UCSD-AML1 (cell line): ENCODE results near the gene CYB5R4.

Experiments used
- DNase-seq: peaks from one replicate; lab custom pipeline; 2025; ENCODE audit not compliant: unreplicated experiment; lab: John Stamatoyannopoulos, UW

CYB5R4 gene, protein sequence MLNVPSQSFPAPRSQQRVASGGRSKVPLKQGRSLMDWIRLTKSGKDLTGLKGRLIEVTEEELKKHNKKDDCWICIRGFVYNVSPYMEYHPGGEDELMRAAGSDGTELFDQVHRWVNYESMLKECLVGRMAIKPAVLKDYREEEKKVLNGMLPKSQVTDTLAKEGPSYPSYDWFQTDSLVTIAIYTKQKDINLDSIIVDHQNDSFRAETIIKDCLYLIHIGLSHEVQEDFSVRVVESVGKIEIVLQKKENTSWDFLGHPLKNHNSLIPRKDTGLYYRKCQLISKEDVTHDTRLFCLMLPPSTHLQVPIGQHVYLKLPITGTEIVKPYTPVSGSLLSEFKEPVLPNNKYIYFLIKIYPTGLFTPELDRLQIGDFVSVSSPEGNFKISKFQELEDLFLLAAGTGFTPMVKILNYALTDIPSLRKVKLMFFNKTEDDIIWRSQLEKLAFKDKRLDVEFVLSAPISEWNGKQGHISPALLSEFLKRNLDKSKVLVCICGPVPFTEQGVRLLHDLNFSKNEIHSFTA

DNA sequence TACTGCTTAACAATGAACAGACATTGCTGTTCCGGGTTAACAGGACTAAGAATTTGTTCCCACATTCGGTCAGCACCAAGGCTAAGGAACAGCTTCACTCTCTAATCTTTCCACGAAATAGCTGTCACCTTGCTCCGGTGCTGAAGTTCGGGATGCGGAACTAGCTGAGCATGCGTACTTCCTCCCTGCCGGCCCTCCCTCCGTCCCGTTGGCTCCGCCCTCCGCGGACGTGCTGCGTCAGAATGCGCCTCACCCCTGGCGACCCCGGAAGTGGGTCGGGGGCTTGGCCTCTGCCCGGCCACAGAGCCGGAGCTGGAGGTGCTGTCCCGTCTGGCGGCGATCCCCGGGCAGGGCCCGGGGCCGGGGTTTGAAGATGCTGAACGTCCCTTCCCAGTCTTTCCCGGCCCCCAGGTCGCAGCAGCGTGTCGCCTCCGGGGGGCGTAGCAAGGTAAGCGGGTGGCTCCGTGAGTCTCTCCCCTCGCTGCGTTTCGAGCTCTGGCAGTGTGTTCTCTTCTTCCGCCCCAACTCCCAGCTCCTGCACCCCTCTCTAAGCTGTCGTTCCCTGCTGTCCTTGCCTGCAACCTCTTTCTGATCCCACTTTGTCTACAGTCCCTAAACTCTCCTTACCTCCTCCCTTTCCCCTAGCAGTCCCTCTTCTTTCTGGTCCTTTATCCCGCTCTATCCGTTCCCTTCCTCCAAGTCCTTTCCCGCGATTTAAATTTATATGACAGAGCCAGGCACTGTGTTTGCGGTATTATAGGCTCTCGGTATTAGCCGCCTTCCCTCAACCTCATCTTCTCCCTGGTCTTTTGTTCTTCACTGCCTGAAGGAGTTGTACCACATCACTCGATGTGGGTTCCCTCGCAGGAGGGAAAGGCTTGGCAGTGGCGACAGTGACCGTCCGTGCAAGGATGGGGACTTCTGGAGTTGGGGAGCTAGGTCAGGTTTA lies at the start of gene CYB5R4:
CYB5R4 (plus strand) TSS at position 280 of the 949 bp plus-strand sequence; CDS start at position 374, 94 bp downstream.
- peak; percentile 96 for DNase-seq

DNA sequence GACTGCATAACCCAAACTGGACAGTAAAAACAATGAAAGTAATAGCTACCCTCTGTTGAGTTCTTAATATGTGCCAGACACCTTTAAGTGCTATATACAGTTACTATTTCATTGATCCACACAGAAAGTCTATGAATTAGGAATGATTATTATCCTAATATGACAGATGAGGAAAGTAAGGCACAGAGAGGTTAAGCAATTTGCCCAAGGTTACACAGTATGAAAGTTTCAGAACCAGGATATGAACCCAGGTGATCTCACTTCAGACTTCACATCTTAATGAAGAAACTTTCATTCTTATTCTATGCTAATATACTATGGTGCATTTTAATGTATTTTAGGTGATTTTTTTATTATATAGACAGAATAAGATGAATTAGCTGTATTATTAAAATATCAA lies 46.9 kb upstream of the CYB5R4 start:
- DNase-seq: no peak

DNA sequence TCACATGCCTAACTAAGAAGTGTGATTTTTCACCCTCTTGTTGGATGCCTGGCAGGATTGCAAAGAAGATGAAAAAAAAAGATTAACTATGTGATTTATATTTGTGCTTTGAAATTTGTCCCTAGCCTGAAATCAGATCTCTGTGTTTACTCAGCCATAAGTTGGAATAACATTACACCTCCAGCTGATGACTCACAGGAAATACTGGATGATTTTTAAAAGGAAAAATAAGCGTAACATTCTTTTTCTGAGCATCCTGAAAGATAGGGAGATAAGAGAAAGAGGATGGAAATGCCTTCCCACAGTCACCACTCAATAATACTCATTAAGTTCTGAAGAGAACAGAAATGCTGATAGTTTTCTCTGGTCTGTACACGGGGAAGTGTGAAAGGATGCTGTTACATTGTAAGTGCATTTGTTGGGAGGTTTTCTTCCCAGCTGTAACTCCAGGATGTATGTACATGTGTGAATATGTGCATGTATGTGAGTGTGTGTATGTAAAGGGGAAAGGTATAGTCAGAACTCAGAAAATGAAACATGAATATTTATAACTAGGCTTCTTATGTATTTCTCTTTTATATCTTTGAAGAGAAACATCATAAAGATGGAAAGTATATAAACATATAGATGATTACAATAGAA lies 43.7 kb upstream of the CYB5R4 start:
- DNase-seq: no peak

DNA sequence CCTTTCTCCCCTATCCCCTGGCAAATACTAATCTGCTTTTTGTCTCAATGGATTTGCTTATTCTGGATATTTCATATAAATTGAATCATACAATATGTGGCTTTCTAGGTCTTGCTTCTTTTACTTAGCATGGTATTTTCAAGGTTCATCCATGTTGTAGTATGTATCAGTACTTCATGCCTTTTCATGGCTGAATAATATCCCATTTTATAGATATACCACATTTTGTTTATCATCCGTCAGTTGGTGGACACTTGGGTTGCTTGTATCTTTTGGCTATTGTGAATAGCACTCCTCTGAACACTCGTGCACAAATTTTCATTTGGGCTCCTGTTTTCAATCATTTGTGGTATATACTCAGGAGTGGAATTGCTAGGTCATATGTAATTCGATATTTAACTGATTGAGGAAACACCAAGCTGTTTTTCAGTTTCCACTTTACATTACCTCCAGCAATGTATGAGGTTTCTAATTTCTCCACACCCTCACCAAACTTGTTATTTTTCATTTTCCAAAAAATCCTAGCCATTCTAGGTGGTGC lies 36.8 kb upstream of the CYB5R4 start:
- no peak for DNase-seq

DNA sequence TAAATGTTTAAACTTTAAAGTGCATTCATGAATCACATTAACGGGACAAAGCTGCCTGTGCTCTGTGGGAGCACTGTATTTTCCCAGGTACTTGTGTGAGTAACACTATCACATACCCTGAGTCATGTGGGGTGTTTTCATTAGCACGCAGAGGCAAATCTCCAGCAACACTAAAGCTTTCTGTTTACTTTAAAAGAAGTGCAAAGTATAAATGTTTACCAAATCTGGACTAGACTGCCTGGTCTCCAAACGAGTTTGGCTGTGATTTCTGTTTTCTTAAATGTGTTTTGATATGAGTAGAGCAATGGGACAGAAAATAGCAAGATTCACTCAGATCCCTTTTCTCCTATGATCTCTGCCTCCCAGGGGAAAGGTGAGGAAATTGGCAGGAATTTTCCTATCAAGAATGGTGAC lies 35.1 kb upstream of the CYB5R4 start:
- DNase-seq: no peak

DNA sequence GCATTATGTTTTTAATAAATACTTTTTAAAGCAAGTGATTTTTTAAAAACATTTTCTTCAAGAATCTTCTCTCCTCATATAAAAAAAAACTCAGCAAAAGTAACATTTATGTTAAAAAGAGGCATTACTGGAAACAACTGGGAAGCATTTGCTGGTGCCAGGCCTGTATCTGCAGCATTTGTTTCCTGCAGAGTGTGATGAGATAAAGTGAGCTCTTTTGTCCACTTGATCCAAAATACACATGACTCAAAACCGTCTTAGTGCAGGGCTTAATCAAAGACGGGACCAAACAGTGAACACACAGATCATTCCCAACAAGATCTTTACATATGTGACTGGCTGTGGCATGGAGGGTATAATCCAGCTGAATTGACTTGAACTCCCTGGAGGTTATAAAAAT lies 34.7 kb upstream of the CYB5R4 start:
- no peak for DNase-seq

DNA sequence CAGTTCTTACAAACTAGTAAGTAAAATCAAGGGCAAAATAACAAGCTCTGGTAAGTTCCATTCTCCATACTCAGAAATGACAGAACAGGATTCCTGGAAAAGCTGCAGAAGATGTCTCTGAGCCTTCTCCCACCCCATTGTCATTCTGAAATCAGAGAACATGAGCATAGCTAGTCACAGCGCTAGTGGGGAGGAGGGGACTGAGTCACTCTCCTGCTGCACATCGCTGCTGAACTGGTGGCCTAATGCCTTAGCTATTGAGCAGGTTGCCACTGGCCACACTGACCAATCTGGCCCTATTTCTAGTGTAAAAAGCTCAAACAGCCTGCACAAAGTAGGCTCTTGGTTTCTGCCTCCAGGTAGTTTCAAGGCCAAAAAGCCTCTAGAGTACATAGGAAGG lies 32.4 kb upstream of the CYB5R4 start:
- no peak for DNase-seq

DNA sequence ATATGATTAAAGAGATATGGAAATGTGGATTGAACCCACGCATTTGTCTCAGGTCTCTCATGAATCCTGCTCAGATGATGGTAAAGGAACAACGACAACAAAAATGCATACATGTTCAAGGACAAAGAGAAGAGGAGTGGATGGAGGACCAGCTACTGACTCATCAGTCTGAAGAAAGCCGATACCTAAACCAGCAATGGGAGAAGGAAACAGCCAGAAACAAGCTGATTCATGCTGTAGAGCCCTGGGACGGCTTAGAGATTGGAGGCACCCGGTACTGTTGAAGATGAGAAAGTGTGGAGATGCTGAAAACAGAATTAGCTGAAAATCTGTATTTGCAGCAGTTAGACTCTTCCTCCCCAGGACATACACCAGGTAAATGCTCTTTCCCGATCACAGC lies 20.8 kb upstream of the CYB5R4 start:
- no peak for DNase-seq

DNA sequence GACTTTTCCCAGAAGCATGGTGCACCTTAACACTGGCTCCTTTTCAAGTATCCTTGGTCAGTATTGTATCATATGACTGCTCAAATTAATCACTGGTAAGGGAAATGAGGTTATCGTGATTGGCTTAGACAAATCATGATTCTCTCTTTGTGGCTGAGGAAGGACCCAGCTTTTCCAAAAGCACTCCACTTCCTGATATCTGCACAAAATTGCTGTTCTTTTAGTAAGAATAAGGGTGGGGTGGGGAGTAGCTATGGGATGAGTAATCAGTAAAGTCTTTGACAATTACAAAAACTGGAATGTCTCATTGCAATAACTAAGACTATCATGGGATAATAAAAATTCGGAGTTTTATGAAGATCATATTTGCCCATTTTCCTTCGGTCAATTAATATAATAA lies 15.3 kb upstream of the CYB5R4 start:
- no peak for DNase-seq

DNA sequence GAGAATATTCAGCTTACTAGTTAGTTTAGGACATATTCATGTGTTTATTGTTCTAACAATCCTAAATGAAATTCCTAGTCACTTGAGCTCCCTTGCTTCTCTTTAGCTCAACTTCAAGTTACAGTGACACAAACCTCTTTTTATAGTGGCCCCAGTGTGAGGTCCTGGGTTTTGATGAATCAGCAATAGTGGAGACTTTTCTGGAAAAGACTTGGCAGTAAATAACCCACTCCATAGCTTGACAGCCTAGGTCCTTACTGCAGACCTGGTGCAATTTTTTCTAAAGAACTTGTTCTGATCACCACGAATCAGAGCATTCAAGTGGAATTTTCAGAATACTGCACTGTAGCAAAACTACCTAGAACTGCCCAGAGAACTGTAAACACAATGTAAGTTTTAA lies 13.2 kb upstream of the CYB5R4 start:
- no peak for DNase-seq

DNA sequence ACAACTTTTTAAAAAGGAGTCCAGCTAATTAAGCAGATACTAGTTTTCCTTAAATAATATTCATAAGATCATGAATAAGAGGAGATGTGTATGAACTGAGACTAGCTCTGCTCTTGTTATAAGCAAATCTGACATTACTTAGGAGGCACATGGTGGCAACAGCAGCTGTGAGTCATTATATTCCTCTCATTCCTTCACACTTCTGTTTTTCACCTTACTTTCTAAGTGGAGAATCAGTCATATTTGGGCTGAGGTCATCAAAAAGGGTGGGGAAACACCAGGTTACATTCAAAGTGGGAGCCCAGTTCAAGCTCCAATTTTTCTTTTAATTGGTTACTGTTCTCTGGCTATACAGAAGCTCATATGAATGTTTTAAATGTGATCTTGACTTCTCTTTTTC lies 12.3 kb upstream of the CYB5R4 start:
- no peak for DNase-seq

DNA sequence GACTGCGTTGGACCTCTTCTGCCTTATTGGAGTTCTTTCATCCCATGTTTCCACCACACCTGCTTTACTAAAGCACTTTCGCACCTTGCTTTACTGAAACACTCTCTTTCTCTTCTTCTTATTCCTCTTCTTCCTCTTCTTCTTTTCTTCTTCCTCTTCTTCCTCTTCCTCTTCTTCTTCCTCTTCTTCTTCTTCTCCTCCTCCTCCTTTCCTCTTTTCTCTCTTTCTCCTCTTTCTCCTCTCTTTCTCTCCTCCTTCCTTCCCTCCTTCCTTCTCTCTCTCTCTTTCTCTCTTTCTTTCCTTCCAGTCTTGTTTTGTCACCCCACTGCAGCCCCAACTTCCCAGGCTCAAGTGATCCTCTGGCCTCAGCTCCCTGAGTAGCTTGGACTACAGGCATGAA lies 10.4 kb upstream of the CYB5R4 start:
- DNase-seq: no peak

DNA sequence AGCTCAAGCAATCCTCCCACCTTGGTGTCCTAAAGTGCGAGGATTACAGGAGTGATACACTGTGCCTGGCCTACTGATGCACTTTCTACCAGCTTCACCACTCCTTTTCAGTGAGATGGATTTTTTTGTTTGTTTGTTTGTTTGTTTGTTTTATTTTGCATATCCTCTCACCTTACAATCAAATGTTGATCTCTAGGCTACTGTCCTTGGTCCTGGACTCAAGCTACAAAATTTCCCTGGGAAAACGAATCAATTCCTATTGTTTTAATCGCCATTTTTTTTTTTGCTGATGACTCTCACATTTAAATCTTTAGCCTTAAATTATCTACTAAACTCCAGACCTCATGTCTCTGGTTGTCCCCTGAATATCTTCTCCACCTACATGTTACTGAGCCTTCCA lies 9.9 kb upstream of the CYB5R4 start:
- no peak for DNase-seq

DNA sequence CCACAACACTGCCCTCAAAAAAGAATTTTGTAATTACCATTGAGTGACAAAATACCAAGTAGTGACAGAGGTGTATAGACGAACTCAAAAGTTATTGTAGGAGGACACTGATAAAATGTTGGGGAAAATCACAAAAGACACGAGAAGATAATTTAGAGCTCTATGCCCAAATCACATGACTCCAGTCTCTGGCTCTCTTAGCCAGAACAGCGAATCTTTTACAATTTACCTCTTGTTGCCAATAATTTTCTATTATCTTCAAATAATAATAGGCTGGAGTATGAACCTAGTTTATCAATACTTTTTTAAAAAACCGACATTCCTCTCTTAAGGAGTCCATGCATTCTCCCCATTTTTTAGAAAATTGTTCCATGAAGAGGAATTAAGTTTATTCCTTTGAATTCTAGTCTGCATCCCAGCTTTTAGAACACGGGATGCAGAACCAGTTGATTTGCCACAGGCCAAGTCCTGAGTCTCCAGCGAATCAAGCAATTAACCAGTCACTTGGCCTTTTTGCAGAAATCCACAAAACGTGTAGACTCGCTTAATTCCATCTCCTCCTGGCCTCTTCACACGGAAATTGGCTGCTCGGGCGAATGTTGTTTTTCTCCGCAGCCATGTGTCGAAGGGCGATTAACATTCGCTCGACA lies 6.8 kb upstream of the CYB5R4 start:
- DNase-seq: no peak

DNA sequence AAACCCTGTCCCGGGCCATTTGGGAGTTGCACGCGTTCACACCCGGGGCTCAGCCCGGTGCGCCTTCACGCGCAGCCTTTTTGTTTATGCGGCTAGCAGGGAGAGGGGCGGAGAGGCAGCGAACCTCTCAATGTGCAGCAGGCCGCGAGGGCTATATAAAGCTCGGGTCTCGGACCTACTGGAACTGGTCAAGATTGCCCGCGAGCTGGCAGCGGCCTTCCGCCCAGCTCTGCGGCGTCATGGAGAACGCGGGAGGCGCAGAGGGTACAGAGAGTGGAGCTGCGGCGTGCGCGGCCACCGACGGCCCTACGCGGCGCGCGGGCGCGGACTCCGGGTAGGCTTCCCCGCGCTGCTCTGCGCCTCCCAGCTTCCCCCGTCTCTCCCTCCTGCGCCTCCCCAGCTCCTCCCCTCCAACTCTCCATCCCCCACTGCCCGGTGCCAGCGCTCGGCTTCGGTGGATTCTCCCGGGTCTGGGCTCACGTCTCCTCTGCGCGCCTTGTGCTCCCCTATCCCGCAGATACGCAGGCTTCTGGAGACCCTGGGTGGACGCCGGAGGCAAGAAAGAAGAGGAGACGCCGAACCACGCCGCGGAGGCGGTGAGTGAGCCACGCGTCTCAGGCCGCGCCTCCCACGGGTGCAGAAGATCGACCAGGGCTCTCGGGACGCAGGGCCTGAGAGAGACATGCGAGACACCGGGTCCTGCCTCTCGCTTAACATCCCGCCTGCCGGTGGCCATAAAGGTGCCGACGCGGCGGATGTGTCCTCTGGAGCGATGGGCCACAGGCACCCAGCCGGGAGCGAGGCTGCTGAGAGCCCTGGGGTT lies 6.1 kb upstream of the CYB5R4 start, which contains the start of gene RIPPLY2:
RIPPLY2 (plus strand) TSS at position 183 of the 823 bp plus-strand sequence; CDS start at position 240, 57 bp downstream.
- DNase-seq: no peak

DNA sequence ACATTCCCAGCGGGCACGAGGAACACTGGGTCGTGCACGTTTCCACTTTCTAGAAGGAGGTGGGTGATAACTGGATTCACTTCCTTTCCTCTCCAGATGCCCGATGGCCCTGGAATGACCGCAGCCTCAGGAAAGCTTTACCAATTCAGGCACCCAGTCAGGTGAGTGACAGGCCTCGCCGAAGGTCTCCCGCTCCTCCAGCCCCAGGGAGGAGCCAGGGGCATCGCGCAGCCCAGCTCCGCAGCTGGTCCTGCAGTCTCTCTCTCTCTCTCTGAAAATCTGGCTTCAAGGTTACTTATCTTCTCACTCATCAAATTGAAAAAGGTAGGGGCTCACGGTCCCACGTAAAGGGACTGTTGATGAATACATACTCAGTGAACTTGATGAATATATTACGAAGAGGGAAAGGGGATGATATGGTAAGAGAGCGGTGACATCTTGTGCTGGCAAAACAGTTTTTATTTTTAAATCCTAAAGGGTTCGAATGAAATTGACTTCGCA lies 5.4 kb upstream of the CYB5R4 start:
- no peak for DNase-seq

DNA sequence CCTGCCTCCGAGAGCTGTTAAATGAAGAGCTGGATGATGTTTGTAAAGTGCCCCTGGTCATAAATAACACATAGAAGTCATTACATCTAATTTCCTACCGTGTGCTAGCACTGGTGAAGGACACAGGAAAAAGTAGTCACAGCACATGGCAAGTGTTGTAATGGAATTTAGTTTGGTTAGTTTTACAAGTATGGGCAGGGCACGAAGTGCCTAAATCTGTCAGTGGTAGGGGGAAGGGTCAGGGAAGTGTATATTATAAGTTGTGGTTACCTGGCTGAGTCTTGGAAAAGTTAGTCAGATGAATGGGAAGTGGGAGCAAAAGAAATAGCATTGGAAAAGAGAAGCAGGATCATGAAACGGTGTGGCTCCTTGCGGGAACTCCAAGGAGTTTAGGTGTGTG lies 4.7 kb upstream of the CYB5R4 start:
- no peak for DNase-seq

DNA sequence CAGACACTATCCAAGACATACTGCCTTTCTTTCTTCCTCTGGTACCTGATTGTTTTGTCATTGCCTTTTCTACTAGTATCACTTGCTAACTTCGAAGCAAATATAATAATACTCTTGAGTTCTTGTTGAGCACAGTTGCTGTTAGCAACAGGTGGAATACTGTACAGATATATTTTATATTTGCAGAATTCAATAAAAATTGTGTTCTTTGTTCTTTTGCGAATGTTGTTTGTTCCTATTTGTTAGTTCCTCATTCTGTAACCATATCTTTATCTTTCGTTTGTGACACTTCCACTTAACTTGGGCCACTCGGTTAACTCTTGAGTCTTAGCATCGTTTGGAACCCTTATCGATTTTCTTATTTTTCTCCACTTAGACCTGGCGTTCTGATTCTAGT lies 868 bp downstream of the CYB5R4 start:
- DNase-seq: no peak

DNA sequence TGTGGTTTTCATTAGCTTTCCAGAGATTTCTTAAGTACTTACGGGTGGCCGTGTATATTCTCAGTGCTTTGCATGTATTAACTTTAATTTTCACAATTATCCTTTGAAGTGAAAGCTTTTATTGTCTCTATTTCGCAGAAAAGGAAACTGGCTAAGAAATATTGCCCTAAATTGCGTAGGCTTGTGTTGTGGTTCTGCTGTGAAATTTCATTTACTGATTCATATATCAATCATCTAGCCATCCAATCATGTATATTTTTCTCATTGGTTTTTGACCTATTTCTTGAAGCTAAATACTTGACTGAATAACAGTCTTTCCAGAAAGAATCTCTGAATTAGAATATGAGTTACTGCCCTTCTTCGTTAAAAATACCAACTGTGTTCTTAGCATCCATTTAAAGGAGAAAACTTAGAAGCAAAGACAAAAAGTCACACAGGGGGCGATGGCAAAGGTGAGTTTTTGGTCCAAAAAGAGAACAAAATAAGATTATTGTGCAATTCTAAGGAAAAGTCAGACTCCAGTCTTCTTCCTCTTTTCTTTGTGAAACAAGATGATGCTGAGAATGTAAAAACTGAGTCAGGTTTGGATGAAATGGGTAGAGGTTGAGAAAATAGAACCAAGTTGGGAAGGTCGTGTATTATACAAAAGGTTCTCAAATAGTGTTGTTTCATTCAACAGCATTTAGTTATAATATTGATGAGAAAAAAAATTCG lies 1.4 kb downstream of the CYB5R4 start:
- no peak for DNase-seq
